Measurements from ENCODE around the gene ORM1. TPM values are rescaled to one million over a fixed set of nuclear protein-coding genes. Genes with fewer than 3 reads are reported as not detected.

Gene ORM1
- total RNA-seq, 1 experiment from 2014 or later: not detected

- no peaks in the 10 kb centered on the region for H3F3A ChIP-seq (ENCODE audit: low read length, unreplicated experiment)
- H3K79me2 ChIP-seq (ENCODE audit: low read length): no peaks in the 10 kb centered on the region
- no peaks in the 10 kb centered on the region for H3K36me3 ChIP-seq (ENCODE audit: low read depth, low read length)
- ATAC-seq (no peak), DNase-seq (no peak)
- H3K4me2 ChIP-seq (ENCODE audit: low read length): no peak overlapping the region
- TF ChIP-seq EZH2 (IDR thresholded peaks at IDR 0.05; ENCODE audit: low read length, unreplicated experiment) (no peak), EZH2phosphoT487 (IDR thresholded peaks at IDR 0.05; ENCODE audit: borderline replicate concordance, low read length) (no peak), CTCF (conservative IDR thresholded peaks at IDR 0.05; ENCODE audit: low read depth, low read length) (no peak)
- no peaks in the 10 kb centered on the region for H4K20me1 ChIP-seq (ENCODE audit: low read length)
- no TSS peak for BruUV-seq (replicated peaks)
- peaks cover 63% of the 10 kb centered on the region for H3K4me1 ChIP-seq (ENCODE audit: insufficient read depth, low read length)
- CTCF ChIA-PET: no interaction called here
- no peaks in the 10 kb centered on the region for H3K27me3 ChIP-seq (ENCODE audit: low read length)
- no peak overlapping the region for H2AFZ ChIP-seq (ENCODE audit: low read length)
- no peak overlapping the region for H3K9ac ChIP-seq (ENCODE audit: low read length)
- no peak overlapping the region for H3K27ac ChIP-seq (ENCODE audit: low read length)
- intact Hi-C loops (cut with micrococcal nuclease): loop anchor here (2.0 kb wide), 1 partner anchor 25 kb away; no protein-coding TSS in a partner anchor
- POLR2A ChIA-PET (ENCODE audit: unreplicated experiment): no interaction called here
- no peaks in the 10 kb centered on the region for H3K9me2 ChIP-seq (replicated peaks; ENCODE audit: low read length)
- H3K4me3 ChIP-seq (ENCODE audit: low read length): no peak overlapping the region
- H3K9me3 ChIP-seq (ENCODE audit: low read length): no peaks in the 10 kb centered on the region
Measured at GRCh38 chr9:114367772-114368569, 45.1 kb downstream of the ORM1 start.

GRCh38 chr9:114369216-114370130, 46.6 kb downstream of the ORM1 start:
- intact Hi-C loops (cut with micrococcal nuclease): no loop called here
- H3K9ac ChIP-seq (ENCODE audit: low read length): no peak overlapping the region
- no peak overlapping the region for H3K4me3 ChIP-seq (ENCODE audit: low read length)
- no peaks in the 10 kb centered on the region for H3K9me2 ChIP-seq (replicated peaks; ENCODE audit: low read length)
- no peaks in the 10 kb centered on the region for H3F3A ChIP-seq (ENCODE audit: low read length, unreplicated experiment)
- H3K4me1 ChIP-seq (ENCODE audit: insufficient read depth, low read length): peaks cover 52% of the 10 kb centered on the region
- POLR2A ChIA-PET (ENCODE audit: unreplicated experiment): no interaction called here
- DNase-seq (no peak), ATAC-seq (no peak)
- no peaks in the 10 kb centered on the region for H3K9me3 ChIP-seq (ENCODE audit: low read length)
- H3K27me3 ChIP-seq (ENCODE audit: low read length): no peaks in the 10 kb centered on the region
- H3K36me3 ChIP-seq (ENCODE audit: low read depth, low read length): no peaks in the 10 kb centered on the region
- no peak overlapping the region for H2AFZ ChIP-seq (ENCODE audit: low read length)
- no peaks in the 10 kb centered on the region for H4K20me1 ChIP-seq (ENCODE audit: low read length)
- BruUV-seq (replicated peaks): no TSS peak
- H3K79me2 ChIP-seq (ENCODE audit: low read length): no peaks in the 10 kb centered on the region
- no peak overlapping the region for H3K4me2 ChIP-seq (ENCODE audit: low read length)
- CTCF ChIA-PET: no interaction called here
- no peak overlapping the region for H3K27ac ChIP-seq (ENCODE audit: low read length)
- TF ChIP-seq CTCF (conservative IDR thresholded peaks at IDR 0.05; ENCODE audit: low read depth, low read length): no peak
- no peak for TF ChIP-seq EZH2 (IDR thresholded peaks at IDR 0.05; ENCODE audit: low read length, unreplicated experiment)
- TF ChIP-seq EZH2phosphoT487 (IDR thresholded peaks at IDR 0.05; ENCODE audit: borderline replicate concordance, low read length): no peak
